Activated naive CD8-positive, alpha-beta T cell treated with anti-CD3 and anti-CD28 coated beads, Interleukin-2, amount 10 ng/mL, durations not matched to agents 7 days and 5 days (primary cell): ENCODE data around the gene HES6. TPM values are rescaled to one million over a fixed set of nuclear protein-coding genes. Genes with fewer than 3 reads are reported as not detected.
A peak's percentile ranks its signal among the peaks of the same experiment; 100 is the strongest.

Experiments used
- ATAC-seq: fragments of 150-1000 bp; cut with Tn5 transposase; one replicate; pipeline ENCODE4 v1.10.0; 2021; ENCODE audit warnings: low read depth, moderate library complexity
- POLR2A ChIA-PET: fragments of 350-600 bp; sonication (Branson Sonifier 250); formaldehyde crosslinking; loops from one replicate; lab custom pipeline; 2021; ENCODE audit warnings: antibody characterized with exemption; lab: Charles Lee
- DNase-seq: peaks from one replicate; pipeline ENCODE4 v3.0.0; 2021
- H3K27ac Mint-ChIP-seq: one replicate; pipeline ENCODE4 v1.8.0; 2022; ENCODE audit warnings: mild to moderate bottlenecking, mixed read lengths
- H3K27me3 Mint-ChIP-seq: one replicate; pipeline ENCODE4 v1.8.0; 2022; ENCODE audit warnings: mild to moderate bottlenecking, moderate library complexity, mixed read lengths
- H3K36me3 Mint-ChIP-seq: one replicate; pipeline ENCODE4 v1.8.0; 2021; ENCODE audit warnings: mild to moderate bottlenecking, mixed read lengths
- H3K4me1 Mint-ChIP-seq: one replicate; pipeline ENCODE4 v1.8.0; 2021; ENCODE audit warnings: mixed read lengths
- H3K4me3 Mint-ChIP-seq: one replicate; pipeline ENCODE4 v1.8.0; 2022; ENCODE audit warnings: mild to moderate bottlenecking, moderate library complexity, mixed read lengths
- H3K9me3 Mint-ChIP-seq: one replicate; pipeline ENCODE4 v1.8.0; 2021; ENCODE audit warnings: mixed read lengths
- total RNA-seq, 2 experiments: library from RNA; stranded (reverse); gene quantifications; one replicate each; pipeline ENCODE4 v1.2.3, GENCODE V29; 2021

HES6 gene
- total RNA-seq, 2 experiments from 2014 or later: 4.3 to 7.1 TPM

DNA sequence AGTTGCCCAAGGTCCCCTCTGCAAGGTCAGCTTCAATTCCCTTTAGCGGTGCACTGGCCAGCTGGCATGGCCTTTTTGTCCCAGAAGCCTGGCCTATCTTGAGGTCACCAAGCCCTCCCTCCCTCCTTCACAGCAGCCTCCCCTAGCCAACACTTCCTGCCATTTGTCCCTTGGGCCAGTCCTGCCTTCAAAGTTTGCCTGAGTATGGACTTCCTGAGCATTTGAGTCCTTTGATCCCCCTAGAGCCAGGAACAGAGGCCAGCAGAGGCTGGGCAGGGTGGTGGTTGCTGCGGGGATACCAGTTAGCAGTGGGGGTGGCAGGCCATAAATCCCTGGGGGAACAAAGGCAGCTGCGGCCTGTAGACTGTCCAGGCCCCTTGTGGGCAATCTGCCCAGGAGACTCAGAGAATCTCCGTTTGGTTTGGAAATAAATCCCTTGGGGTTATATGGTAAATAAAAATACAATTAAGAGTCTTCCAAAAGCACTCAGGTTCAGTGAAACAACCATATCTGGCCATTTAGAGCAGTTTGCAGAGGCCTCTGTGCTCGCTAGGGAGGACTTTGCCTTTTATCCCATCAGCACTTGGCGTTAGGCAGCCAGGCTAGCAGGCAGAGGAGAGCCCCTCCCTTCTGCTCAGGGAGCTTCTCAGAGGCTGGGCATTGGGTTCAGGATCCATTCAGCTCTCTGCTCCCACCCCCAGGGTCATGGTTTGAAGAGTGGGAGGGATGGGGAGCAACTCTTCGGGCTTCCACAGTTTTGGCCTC, 3.1 kb upstream of the HES6 start:
- Mint-ChIP-seq H3K4me3 (no peak overlapping the region), H3K9me3 (no peaks in the 10 kb centered on the region), H3K27me3 (peaks cover 16% of the 10 kb centered on the region), H3K36me3 (peaks cover 5% of the 10 kb centered on the region), H3K27ac (no peak overlapping the region), H3K4me1 (peaks cover 2% of the 10 kb centered on the region)
- POLR2A ChIA-PET: interaction anchor here (0.6 kb wide), 1 partner anchor 1235 kb away, joined by 3 read pairs; no protein-coding TSS in a partner anchor
- ATAC-seq (no peak), DNase-seq (no peak)

DNA sequence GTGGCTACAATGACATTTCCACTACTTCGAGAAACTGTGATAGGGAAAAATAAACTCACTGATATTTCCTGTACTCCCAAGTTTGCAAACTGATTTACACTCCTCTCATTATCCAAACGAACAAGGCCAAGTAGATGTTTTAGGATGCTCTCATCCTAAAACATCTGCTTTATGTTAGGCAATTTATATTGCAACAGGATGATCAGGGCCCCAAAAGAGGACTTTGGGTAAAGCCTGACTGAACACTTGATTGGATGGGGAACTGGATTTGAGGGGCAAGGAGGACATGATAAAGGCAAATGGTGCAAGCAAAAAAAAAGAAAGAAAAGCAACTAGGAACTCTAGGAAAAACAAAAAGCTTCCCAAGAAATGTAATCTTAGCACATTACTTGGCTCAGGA, 2.1 kb upstream of the HES6 start:
- H3K27me3 Mint-ChIP-seq: peaks cover 24% of the 10 kb centered on the region
- peaks cover 5% of the 10 kb centered on the region for H3K36me3 Mint-ChIP-seq
- POLR2A ChIA-PET: no interaction called here
- H3K27ac Mint-ChIP-seq: no peak overlapping the region
- H3K9me3 Mint-ChIP-seq: no peaks in the 10 kb centered on the region
- H3K4me3 Mint-ChIP-seq: peak overlapping the region; percentile 12
- ATAC-seq: no peak
- DNase-seq: no peak
- H3K4me1 Mint-ChIP-seq: peaks cover 2% of the 10 kb centered on the region

GRCh38 chr2:238240757-238241711, 1.2 kb upstream of the HES6 start:
- ATAC-seq: no peak
- peaks cover 2% of the 10 kb centered on the region for H3K4me1 Mint-ChIP-seq
- peaks cover 32% of the 10 kb centered on the region for H3K27me3 Mint-ChIP-seq
- no peak overlapping the region for H3K27ac Mint-ChIP-seq
- peak overlapping the region; percentile 45 for H3K4me3 Mint-ChIP-seq
- POLR2A ChIA-PET: interaction anchor here (0.8 to 1.3 kb wide), 3 partner anchors 9 to 47 kb away, joined by 3 to 6 read pairs (median 3); partner anchors contain the start of gene PER2
- H3K36me3 Mint-ChIP-seq: peaks cover 5% of the 10 kb centered on the region
- no peaks in the 10 kb centered on the region for H3K9me3 Mint-ChIP-seq
- no peak for DNase-seq

GRCh38 chr2:238239543-238239862, 335 bp downstream of the HES6 start:
- POLR2A ChIA-PET: interaction anchor here (0.6 to 1.3 kb wide), 2 partner anchors 8 to 37 kb away, joined by 3 to 6 read pairs; no protein-coding TSS in a partner anchor
- H3K4me3 Mint-ChIP-seq: peak overlapping the region; percentile 42
- H3K9me3 Mint-ChIP-seq: no peaks in the 10 kb centered on the region
- peaks cover 43% of the 10 kb centered on the region for H3K27me3 Mint-ChIP-seq
- ATAC-seq (peak; percentile 25), DNase-seq (no peak)
- H3K36me3 Mint-ChIP-seq: peaks cover 1% of the 10 kb centered on the region
- H3K4me1 Mint-ChIP-seq: peaks cover 6% of the 10 kb centered on the region
- H3K27ac Mint-ChIP-seq: no peak overlapping the region

DNA sequence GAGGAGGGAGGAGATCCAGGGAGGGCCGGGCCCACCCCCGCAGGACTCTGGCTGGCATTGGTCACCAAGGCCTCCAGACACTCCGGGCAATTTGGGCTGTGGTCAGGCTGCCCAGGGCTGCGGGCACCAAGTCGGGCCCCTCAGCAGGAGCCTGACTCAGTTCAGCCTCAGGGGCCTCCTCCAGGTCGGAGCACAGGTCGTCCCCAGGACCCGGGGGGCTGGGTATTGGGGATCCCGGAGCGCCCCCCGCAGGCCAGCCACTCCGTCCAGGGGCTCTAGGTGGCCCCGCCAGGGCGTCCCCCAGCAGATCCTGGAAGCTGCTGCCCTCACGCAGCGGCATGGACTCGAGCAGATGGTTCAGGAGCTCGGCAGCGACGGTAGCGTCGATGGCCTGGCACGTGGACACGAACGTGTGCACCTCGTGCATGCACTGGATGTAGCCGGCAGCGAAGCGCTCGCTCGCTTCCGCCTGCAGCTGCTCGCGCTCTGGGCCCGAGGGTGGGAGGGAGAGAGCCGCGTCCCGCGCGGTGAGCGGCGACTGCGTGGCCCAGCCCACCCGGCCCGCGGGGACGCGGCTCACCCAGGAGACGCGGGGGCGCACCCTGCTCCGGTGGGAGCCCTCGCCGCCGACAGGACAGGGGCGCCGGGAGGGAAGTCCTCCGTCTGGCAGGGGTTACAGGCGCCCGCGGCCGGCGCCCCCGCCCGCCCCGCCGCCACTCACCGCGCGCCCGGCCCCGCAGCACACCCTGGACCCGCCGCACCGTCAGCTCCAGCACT, 884 bp downstream of the HES6 start:
- Mint-ChIP-seq H3K36me3 (peaks cover 1% of the 10 kb centered on the region), H3K4me3 (peak overlapping the region; percentile 30), H3K27ac (no peak overlapping the region), H3K27me3 (peaks cover 46% of the 10 kb centered on the region), H3K9me3 (no peaks in the 10 kb centered on the region), H3K4me1 (peaks cover 6% of the 10 kb centered on the region)
- ATAC-seq: peak; percentile 38
- POLR2A ChIA-PET: interaction anchor here (0.6 kb wide), 1 partner anchor 36 kb away, joined by 3 read pairs; no protein-coding TSS in a partner anchor
- DNase-seq: peak; percentile 60

GRCh38 chr2:238238311-238238765, 1.5 kb downstream of the HES6 start:
- H3K36me3 Mint-ChIP-seq: peaks cover 1% of the 10 kb centered on the region
- H3K9me3 Mint-ChIP-seq: peaks cover 1% of the 10 kb centered on the region
- peaks cover 6% of the 10 kb centered on the region for H3K4me1 Mint-ChIP-seq
- H3K27me3 Mint-ChIP-seq: peaks cover 50% of the 10 kb centered on the region
- peak; percentile 34 for DNase-seq
- H3K4me3 Mint-ChIP-seq: peak overlapping the region; percentile 30
- POLR2A ChIA-PET: no interaction called here
- no peak overlapping the region for H3K27ac Mint-ChIP-seq
- ATAC-seq: no peak

DNA sequence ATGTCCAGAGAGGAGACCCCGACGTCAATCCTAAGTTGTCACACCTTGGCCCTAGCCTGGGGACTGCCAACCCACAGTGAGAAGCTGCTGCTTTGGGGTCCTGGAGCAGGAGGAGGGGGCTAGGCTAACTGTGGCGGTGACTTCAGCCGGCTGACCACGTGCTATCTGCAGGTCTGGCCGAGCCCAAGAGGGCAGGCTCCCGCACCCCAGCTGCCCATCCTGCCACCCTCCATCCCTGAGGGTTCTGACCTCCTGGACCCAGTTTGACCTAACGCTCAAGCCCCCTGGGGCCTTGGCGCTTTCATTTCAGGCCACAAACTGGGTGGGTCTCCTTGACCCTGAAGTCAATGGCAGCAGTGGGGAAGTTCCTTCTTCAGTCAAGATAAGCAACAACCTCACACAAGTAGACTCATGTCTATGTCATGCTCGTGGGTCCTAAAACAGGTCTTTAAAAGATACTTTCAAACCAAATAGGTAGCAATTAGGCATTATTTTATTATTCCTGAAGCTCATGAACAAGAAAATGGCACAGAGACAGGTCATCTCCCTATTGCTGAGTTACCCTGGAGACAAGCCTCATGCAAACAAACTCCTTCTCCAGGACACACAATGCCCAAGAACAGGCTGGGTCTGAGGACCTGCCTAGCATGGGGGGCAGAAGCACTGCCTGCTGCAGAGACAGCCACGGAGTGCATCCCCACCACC, 2.3 kb downstream of the HES6 start:
- ATAC-seq (no peak), DNase-seq (no peak)
- Mint-ChIP-seq H3K27me3 (peaks cover 56% of the 10 kb centered on the region), H3K27ac (no peak overlapping the region), H3K36me3 (peaks cover 1% of the 10 kb centered on the region), H3K9me3 (peaks cover 1% of the 10 kb centered on the region), H3K4me3 (no peak overlapping the region), H3K4me1 (peaks cover 6% of the 10 kb centered on the region)
- POLR2A ChIA-PET: no interaction called here

GRCh38 chr2:238236571-238236970, 3.3 kb downstream of the HES6 start:
- H3K9me3 Mint-ChIP-seq: peaks cover 5% of the 10 kb centered on the region
- no peak for ATAC-seq
- H3K4me3 Mint-ChIP-seq: no peak overlapping the region
- no peak overlapping the region for H3K27ac Mint-ChIP-seq
- H3K4me1 Mint-ChIP-seq: peaks cover 6% of the 10 kb centered on the region
- H3K36me3 Mint-ChIP-seq: peaks cover 1% of the 10 kb centered on the region
- H3K27me3 Mint-ChIP-seq: peaks cover 61% of the 10 kb centered on the region
- DNase-seq: no peak
- POLR2A ChIA-PET: no interaction called here

- POLR2A ChIA-PET: no interaction called here
- H3K9me3 Mint-ChIP-seq: peaks cover 5% of the 10 kb centered on the region
- peaks cover 62% of the 10 kb centered on the region for H3K27me3 Mint-ChIP-seq
- H3K4me3 Mint-ChIP-seq: no peak overlapping the region
- H3K36me3 Mint-ChIP-seq: peaks cover 1% of the 10 kb centered on the region
- peaks cover 8% of the 10 kb centered on the region for H3K4me1 Mint-ChIP-seq
- DNase-seq (no peak), ATAC-seq (no peak)
- H3K27ac Mint-ChIP-seq: no peak overlapping the region
Observed at GRCh38 chr2:238235856-238236255, 4.0 kb downstream of the HES6 start.

DNA sequence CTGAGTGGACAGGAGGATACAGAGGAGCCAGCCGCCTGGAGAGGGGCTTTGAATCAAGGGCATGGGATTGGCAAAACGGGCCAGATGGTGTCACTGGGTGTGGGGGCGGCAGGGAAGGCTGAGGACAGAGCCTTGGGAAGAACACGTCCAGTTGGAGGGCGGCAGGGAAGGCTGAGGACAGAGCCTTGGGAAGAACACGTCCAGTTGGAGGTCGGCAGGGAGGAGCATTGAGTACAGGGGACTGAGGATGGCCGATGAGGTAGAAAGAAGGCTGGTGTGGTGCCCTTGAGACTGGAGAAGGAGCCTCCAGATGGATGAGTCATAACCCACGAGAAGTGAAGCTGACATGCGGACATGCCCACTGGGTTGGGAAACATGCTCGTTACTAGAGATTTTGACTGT, 4.5 kb downstream of the HES6 start:
- no peak for ATAC-seq
- Mint-ChIP-seq H3K9me3 (peaks cover 5% of the 10 kb centered on the region), H3K27ac (no peak overlapping the region), H3K4me3 (peak overlapping the region; percentile 59), H3K27me3 (peaks cover 65% of the 10 kb centered on the region), H3K36me3 (peaks cover 1% of the 10 kb centered on the region), H3K4me1 (peaks cover 12% of the 10 kb centered on the region)
- no peak for DNase-seq
- POLR2A ChIA-PET: no interaction called here

GRCh38 chr2:238233625-238234024, 6.2 kb downstream of the HES6 start:
- POLR2A ChIA-PET: interaction anchor here (0.7 kb wide), 1 partner anchor 224 kb away, joined by 3 read pairs; no protein-coding TSS in a partner anchor
- Mint-ChIP-seq H3K4me1 (peaks cover 11% of the 10 kb centered on the region), H3K4me3 (no peak overlapping the region), H3K27ac (no peak overlapping the region), H3K9me3 (peaks cover 5% of the 10 kb centered on the region), H3K36me3 (peaks cover 3% of the 10 kb centered on the region), H3K27me3 (peaks cover 66% of the 10 kb centered on the region)
- no peak for ATAC-seq
- no peak for DNase-seq

- no peak for DNase-seq
- Mint-ChIP-seq H3K4me3 (peak overlapping the region; percentile 86), H3K27ac (no peak overlapping the region), H3K27me3 (peaks cover 50% of the 10 kb centered on the region), H3K9me3 (peaks cover 5% of the 10 kb centered on the region), H3K4me1 (peaks cover 16% of the 10 kb centered on the region), H3K36me3 (peaks cover 3% of the 10 kb centered on the region)
- POLR2A ChIA-PET: interaction anchor here (0.9 to 1.8 kb wide), 3 partner anchors 8 to 28 kb away, joined by 3 to 8 read pairs (median 6); partner anchors contain the start of genes HES6 and ILKAP
- no peak for ATAC-seq
Observed at GRCh38 chr2:238231809-238232208, 8.0 kb downstream of the HES6 start.
